Measurements from ENCODE around the gene SCGB1C2.

DNA sequence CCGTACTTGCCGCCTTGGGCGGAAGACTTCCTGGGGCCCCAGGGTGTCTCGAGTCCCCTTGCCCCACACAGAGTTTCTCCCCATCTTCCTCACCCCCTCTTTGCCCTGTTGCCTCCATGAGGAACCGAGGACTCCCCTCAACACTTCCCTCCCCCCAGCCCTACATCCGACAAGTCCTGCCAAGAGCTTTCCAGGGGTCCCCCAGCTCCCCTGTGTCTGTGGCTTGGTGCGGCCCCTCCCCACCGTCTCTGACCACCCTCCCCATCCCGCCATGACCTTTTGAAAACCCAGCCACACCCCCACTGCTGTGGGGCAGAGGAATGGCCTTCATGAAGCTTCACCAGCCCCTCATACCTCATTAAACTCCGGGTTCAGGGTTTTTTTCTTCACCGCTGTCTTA, 11.4 kb downstream of the SCGB1C2 start:
- TF ChIP-seq CTCF (conservative IDR thresholded peaks at IDR 0.05) (no peak), EZH2 (IDR thresholded peaks at IDR 0.05; ENCODE audit: low read depth) (no peak)

Data from PC-9 (cell line).